Gastroesophageal sphincter (tissue), 3 donors: ENCODE results near the gene UROS.

Experiments
- CTCF ChIP-seq, 4 experiments: fragments of 200-600 bp in 2 of 4; fragments of 450-650 bp in 2 of 4; sonication (generic) in 1 of 4; IDR thresholded peaks; one replicate each; pipeline ENCODE4 v1.5.1; 2017 to 2019; ENCODE audit warnings: antibody characterized with exemption in 4 of 4, mild to moderate bottlenecking in 2 of 4, moderate library complexity in 2 of 4
- POLR2A ChIP-seq, 2 donors: fragments of 450-650 bp; IDR thresholded peaks; one replicate each; pipeline ENCODE4 v1.6.1; 2017; ENCODE audit warnings: antibody characterized with exemption in 2 of 2, mild to moderate bottlenecking in 2 of 2, moderate library complexity in 1 of 2
- POLR2AphosphoS5 ChIP-seq: sonication (generic); formaldehyde crosslinking; IDR thresholded peaks from one replicate; pipeline ENCODE4 v1.6.1; 2017; ENCODE audit warnings: antibody characterized with exemption

- no peak for TF ChIP-seq CTCF (IDR thresholded peaks at IDR 0.05)
- TF ChIP-seq POLR2A (IDR thresholded peaks at IDR 0.05) = no peak
- no peak for TF ChIP-seq POLR2AphosphoS5
These were observed 22.6 kb upstream of the UROS start for GRCh38 chr10:125845617-125846016.
